ENCODE data around the gene REG1A.

The REG1A gene

DNA sequence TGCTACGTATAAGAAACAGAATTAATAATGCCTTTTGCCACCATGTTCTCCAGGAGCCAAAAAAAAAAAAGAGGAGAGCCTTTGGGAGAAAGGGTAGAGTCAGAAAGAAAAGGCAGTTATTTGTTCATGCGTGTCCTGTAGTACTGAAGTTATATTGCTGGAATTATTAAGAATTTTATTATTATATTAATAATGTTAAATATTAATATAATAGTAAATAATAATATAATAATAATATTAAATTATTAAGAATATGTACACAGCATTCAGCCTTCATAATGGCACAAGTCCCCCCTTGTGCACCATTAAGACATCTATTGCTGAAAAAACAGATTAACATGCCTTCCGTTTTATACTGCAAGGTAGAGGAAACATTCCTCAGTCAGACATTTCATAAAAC lies 8.1 kb downstream of the REG1A start:
- no peak for DNase-seq

DNA sequence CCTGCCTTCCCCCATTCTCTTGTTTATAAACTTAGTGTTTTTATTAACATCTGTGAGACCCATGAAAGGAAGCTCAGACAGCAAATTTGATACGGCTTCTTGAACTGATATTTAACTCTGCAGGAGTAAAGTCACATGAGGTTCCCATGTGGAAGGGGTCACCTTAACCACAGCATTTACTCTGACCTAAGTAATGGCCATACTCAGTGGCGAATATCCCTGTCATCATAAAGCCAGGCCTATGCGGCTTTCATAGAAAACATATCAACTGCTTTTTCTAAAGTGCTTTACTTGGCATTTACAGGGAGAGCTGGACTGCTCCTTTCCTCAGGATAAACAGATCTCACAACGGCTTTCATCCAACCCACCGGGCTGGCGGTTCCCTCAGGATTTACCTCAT lies 9.0 kb downstream of the REG1A start:
- no peak for DNase-seq

DNA sequence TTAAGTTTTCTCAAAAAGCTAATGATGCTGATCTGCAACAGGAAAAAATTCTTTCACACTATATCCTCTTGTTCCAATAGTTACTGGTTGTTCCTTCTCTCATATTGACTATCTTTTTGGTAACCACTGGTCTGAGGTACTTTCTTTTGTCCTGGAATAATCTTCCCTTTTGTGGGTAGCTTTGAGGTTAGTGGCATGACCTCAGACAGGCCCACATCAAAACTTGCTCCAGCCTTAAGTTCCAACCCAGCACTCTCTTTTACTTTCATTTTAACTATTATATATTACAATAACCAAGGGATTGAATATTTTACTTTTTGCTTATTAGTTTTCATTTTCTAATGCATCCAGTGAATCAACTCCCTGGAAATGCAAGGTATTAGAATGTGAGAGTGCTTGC lies 9.5 kb downstream of the REG1A start:
- no peak for DNase-seq

DNA sequence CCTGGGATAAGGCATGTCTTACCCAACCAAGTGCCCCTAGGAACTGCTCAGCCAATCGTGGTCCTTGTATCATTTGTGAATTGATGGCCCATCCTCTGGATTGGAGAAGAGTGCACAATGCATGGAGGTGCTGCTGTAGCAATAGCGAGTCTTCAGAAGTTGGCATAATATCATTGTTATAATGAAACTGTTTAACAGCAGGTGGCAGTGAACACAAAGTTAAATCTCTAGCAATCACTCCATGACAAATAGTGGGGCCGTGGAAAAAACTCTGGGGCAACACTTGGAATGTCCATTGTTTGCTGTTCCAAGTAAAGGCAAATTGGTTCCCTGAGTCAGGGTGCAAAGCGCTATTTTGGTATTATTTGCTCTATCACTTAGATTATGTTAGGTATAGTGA lies 11.4 kb downstream of the REG1A start:
- no peak for DNase-seq

DNA sequence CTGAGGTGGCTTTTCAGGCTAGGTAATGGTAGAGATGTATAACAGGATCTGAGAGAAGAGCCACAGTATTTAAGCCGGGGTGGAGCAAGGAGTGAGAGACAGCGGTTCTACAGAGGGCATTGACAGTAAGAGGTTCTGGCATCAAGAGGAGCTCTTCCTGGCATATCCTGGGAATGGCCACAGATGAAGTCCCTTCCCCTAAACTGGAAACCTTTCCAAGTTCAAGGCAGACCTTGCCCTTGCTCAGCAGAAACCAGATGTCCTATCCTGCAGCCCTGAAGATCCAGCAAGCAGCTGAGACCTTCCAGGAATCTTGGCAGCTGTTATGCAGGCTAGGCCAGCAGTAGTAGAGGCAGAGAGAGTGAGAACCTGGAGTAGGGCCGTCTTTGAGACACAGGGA lies 18.1 kb downstream of the REG1A start:
- DNase-seq = no peak

- DNase-seq = no peak
Observed at GRCh38 chr2:79139423-79139822, 19.1 kb downstream of the REG1A start.

- no peak for DNase-seq
Observed at GRCh38 chr2:79155826-79156476, 35.7 kb downstream of the REG1A start.

GRCh38 chr2:79159030-79159429 lies 38.7 kb downstream of the REG1A start:
- no peak for DNase-seq

DNA sequence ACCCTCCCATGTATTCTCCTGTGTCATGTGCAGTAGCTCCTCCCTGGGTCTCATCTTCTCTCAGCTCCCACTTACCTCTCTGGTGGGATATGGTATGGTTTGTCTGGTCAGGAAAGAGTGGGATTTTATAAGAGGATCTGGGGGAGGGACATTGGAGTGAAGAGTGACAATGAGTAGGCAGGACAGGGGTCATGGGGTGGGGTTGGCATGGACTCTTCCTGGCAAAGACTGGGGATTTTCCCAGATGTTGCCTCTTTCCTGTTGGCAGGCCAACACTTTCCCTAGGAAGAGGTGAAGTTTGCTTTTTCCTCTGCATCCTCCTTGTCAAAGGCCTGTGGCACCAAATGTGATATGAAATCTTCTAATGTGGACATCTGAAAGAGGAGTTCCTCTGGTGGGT lies 39.4 kb downstream of the REG1A start, which contains the start of gene REG3A:
Gene REG3A (minus strand): TSS at position 101 of the 400 bp plus-strand sequence. CDS start 348 bp downstream, outside the sequence.
- no peak for DNase-seq

DNA sequence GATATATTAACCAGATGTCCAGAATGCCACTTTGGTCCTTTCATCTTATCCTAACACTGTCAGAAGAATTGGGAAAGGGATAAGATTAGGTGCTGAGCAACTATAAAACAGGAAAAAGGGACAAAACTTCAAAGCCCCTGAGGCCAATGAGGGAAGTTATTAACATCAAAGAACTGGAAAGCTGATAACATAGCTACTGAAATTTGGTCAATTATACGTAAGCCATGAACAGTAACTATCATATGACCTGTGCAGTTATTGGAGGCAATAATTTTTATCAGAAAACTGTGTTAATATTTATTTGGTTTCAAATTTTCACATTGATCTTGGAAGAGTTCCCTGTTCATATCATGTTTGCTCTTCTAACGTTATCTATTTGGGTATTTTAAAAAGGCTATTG lies 41.8 kb downstream of the REG1A start:
- DNase-seq = no peak

- DNase-seq = no peak
Observed at GRCh38 chr2:79162801-79163200, 42.5 kb downstream of the REG1A start.

DNA sequence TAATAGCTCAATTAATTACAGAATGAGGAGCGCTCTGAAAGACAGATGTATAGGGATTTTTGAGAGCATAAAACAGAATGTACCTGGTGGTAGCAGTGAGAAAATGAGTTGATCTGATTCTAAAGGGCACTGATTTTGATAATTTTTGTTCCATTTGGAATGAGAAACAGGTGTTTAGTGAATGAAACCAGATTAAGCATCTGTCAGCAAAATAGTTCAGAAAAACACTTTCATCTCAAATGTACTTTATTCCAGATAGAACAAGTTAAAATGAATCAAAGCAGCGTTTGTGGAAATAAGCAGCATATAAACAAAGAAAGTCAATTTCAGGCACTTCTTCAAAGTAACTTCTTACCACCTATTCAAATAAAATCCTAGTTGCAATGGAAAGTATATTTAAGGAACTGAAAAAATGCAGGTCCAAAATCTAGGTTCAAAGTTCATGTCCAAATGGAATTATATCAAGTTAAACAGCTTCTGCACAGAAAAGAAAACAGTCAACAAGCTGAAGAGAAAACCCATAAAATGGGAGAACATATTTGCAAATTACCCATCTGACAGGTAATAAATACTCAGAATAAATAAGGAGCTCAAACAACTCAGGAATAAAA lies 51.2 kb downstream of the REG1A start:
- DNase-seq = no peak
